SHP77 (cell line): ENCODE measurements around the gene RAB40C.

ENCODE experiments used
- DNase-seq, 2 experiments: peaks; one replicate each; lab custom pipeline; 2025; lab: John Stamatoyannopoulos, UW

The RAB40C gene

DNA sequence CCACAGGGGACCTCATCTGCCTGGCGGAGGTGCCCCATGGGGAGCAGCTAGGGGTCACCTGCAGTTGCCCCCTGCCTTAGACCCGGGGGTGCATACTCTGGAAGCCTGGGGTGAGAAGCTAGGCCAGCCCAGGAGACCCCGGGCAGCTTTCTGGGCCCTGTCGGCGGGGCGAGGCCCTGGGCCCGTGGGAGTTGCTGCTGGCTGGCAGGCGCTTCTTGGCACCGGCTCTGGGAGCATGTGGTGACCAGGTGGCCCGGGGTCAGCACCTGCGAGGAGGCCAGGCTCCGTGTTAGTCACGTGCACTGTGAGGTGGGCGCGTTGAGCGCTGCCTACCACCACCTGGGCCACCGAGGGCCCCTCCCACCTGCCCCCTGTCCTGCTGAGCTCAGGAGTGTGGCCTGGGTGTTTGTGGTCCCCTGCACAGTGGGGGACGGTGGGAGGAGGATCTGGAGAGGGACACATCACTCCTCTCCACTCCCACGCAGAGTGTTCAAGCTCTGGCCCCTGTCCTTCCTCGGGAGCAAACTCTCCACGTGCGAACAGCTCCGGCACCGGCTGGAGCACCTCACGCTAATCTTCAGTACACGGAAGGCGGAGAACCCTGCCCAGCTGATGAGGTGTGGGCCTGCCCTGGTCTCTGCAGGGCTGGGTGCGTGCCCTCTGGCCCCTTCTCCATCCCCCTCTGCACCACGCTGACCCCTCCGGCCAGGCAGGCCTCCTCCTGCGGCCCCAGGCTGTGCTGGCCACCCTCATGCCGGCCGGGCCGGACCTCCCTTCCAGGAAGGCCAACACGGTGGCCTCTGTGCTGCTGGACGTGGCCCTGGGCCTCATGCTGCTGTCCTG lies 14.3 kb upstream of the RAB40C start:
- DNase-seq: no peak

DNA sequence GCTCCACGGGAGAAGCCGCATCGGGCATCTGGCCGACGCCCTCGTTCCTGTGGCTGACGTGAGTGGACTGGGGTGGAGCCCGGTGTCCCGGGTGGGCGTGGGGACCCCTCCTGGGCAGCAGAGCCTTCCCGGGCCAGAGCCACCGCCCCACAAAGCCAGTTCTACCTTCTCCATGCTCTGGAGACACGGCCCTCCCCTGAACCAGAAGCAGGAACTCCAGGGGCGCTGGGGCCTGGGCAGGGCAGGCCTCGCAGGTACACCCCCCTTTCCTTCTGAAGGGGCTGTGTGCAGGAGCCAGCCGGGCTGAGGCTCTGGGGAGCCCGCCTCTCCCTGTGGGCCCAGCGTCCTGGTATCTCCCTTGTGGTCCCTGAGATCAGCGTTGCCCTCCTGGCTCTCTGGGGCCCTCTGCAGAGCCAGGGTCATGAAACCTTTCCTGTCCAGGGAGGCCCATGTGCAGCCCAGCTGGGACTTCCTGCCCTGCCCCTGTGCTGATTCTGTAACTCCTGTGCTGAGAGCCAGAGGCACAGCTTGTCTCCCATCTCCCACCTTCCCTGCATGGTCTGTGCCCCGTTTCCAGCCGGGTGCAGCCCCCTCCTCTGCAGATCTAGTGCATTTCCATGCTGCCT lies 13.6 kb upstream of the RAB40C start:
- no peak for DNase-seq

DNA sequence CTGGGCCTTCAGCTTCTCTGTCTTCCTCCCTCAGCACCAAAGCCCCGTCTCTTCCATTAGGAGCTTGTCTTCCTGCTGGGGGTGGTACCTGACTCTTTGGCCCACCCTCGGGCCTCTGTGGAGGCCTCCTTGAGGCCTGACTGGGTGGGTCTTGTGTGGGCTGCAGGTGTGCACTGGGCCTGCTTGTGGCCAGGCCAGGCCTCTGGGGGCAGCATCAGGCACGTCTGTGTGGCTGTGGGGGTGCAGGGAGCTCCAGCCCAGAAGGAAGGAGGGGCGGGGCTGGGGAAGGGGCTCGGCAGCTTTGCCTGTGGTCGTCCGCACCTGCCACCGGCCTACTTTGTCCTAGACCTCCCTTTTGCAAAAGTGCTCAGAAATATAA lies 13.1 kb upstream of the RAB40C start:
- DNase-seq: no peak

DNA sequence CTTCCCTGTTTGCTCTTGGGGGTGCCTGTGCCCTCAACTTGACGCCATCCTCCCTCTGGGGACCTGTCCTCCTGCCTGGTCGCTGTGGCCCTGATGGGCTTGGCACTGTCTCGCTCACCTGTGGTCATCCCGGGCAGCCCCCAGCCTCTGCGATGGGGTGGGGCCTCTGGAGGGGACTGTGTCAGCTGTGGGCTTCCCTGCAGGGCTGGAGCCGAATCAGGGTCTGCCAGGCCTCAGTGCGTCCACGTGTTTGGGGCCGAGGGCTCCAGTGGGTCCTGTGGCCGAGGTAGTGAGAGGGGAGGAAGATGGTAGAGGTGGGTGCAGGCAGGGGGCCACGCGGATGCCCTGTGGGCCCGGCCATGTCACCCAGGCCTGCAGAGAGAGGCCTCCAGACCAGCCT lies 12.1 kb upstream of the RAB40C start:
- DNase-seq: no peak

DNA sequence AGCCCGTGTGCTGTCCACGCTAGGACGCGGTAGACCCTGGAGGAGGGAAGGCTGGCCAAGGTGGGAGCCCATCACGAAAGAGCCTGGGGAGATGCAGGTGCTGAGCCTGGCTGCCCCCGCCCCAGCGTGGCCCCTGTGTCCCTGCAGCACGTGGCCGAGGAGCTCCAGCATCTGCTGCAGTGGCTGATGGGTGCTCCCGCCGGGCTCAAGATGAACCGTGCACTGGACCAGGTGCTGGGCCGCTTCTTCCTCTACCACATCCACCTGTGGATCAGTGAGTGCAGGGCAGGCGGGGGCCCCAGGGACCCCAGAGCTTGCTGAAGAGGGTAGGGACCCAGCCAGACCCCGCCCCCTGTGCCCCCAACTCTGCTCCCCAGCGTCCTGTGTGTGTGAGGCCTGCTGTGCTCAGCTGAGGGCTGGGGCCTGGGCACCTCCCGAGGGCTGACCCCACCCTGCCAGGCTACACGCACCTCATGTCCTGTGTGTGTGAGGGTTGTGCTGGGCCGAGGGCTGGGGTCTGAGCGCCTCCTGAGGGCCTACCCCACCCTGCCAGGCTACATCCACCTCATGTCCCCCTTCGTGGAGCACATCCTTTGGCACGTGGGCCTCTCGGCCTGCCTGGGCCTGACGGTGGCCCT lies 11.5 kb upstream of the RAB40C start:
- no peak for DNase-seq

DNA sequence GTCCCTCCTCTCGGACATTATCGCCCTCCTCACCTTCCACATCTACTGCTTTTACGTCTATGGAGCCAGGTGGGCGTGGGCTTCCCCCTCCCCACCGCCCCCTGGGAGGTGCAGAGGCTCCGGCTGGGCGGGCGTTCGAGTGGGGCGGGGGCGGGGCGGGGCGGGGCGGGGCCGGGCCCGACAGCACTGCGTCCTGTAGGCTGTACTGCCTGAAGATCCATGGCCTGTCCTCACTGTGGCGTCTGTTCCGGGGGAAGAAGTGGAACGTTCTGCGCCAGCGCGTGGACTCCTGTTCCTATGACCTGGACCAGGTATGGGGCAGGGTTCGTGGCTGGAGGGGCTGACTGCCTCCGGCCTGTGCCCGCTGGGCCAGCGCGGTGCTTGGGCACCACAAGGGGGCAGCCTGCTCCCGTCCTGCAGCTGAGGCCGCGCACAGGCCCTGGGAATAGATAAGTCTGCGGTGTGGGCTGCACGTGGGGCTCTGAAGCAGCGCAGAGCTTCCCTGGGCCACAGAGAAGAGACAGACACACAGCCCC lies 10.9 kb upstream of the RAB40C start:
- peak; percentile 63 to 82 for DNase-seq

DNA sequence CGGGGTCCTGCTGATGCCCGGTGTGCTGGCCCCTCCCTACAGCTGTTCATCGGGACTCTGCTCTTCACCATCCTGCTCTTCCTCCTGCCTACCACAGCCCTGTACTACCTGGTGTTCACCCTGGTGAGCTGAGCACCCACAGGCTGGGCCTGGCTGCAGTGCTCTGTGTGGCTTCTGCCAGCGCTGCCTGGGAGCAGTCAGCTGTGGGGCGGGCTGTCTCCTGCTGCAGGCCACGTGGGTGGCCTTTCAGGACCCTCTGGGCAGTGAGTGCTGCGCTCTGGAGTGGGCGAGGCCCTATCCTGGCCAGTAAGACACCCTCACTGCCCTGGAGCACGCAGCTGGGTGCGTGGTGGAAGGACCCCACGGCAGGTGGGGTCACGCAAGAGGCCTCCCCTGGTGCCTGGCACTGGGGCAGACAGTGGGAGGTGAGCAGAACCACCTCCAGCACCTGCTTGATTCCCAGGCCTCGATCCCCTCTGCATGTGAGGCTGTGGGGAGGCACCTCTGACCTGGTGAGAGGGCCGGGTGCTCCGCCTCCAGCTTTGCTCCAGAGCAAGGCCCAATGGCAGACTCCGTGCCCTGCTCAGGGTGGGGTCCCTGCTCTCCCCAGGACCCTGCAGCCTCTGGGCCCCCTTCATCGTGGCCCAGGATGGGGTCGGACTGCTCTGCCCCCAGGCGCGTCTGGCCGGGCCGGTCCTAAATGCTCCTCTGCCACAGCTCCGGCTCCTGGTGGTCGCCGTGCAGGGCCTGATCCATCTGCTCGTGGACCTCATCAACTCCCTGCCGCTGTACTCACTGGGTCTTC lies 9.5 kb upstream of the RAB40C start:
- no peak for DNase-seq

DNA sequence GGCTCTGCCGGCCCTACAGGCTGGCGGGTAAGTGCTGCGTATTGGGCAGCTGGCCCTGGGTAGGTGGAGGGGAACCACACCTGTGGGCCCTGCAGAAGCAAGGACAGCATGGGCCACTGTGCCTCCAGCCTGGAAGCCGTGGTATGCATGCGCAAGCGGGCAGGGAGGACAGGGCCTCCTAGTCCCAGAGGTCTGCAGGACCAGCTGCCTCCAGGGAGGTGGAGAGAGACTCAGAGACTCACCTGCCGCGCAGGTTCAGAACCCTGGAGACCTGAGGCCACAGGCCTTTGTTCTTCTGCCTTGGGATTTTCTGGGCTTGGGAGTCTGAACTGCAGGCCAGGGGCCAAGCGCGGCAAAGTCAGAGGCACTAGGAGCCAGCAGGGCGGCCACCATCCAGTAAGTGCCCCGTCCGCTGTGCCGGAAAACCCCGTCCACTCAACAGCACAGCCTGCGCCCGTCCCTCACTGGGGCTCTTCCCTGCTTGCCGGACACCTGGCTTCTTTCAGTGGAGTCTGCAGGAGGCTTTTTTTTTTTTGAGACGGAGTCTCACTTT lies 8.8 kb upstream of the RAB40C start:
- no peak for DNase-seq

DNA sequence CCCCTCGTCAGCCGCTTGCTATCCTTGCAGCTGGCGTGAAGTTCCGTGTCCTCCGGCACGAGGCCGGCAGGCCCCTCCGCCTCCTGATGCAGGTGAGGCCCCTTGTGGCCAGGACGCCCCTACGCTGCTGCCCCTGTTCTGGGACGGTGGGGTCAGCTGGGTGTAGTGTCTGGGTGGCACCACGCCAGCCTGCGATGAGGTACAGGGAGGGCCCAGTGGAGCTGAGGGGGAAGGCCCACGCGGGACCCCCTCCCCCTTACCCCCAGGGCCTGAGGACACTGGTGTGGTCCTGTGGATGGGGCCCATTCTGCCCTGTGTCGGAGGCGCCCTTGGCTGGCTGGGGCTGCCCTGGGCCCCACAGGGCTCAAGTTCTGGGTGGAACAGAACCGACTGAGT lies 7.7 kb upstream of the RAB40C start:
- no peak for DNase-seq

DNA sequence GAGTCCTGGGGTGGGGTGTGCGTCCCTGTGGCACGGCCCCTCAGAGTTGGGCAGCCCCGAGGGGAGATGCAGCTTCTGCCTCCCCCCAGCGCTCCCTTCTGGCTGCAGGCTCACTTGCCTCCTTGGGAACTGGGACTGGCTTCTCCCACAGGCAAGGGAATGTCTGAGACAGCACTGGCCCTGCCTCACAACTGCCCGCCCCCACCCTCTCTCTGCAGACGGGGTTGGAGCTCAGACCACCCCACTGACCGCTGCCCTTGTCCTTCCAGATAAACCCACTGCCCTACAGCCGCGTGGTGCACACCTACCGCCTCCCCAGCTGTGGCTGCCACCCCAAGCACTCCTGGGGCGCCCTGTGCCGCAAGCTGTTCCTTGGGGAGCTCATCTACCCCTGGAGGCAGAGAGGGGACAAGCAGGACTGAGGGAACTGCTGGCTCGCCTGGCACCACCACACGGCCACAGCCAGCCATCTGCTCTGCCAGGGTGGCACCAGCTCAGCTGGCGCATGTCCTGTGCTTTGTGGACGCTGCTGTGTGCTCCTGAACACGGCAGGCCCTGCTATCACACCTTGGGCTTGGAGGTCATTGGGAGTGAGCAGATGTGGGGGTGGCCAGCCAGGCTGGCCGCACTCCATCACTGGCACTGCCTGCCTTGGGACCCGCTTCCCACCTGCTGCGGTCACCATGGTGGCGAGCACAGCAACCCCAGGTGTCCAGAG lies 7.1 kb upstream of the RAB40C start:
- no peak for DNase-seq

DNA sequence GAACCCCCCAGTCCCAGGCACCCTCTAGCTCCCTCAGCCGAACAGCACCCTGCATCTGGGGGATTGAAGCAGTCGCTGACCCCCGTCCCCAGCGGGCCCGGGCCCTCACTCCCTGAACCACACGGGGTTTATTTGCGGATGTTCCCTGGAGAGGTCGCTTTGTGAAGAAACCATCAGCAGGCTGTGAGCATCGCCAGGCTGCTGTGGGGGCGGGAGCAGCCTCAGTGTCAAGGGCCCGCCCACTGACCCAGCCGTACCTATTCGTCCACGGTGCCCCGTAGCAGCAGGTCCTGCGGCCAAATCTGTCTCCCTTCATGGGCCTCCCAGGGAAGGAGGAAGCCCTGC lies 6.4 kb upstream of the RAB40C start:
- no peak for DNase-seq

DNA sequence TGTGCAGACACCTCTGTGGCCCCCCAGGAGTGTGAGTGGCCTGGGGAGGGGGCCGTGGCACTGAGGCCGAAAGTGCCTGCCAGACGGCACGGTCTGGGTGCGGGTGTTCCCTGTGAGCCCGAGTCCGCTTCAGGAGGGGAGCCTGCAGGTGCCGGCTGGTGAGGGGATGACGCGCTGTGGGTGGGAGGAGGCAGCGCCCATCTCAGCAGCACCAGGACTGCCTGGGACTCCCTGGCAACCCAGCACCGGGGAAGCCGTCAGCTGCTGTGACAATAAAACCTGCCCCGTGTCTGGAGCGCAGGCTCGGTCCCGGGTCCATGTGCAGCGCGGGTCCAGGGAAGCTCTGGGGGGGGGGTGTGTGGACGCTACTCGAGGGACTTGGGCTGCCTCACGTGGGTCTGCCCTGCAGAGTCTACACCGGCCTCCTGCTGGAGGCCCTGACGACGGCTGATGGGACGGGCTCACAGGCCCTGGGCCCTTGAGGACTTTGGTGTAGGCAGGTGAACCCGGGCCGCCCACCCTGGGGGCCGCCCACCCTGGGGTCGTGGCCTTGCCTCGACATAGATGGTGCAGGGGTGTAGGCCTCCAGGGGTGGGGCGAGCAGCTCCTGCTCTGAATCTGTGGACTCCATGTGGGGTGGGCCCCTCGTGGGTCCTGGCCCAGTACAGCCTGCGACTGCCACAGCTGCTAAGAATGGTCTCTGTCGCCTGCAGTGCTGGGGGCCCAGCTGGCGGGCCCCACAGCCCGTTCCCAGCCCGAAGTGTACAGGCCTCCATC lies 5.9 kb upstream of the RAB40C start:
- DNase-seq: peak in 1 of 2 experiments; percentile 57

DNA sequence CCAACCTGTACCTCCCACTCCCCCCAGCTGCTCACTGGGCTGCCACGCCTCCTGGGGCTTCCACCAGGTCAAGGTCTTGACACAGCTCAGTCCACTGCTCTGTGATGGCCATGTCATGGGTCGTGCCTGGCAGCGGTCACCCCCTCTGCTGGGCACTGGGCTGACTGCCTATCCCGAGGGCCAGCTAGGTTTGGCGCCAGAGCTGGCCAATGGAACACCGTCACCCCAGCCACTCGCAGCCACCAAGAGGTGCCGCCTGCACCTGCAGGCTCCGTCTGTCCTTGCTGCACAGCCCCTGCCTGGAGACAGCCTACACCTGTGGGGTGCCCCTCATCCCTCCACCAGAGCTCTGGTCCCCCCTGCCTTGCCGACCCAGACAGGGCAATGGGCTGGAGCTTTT lies 4.5 kb upstream of the RAB40C start:
- peak in 1 of 2 experiments; percentile 48 for DNase-seq

DNA sequence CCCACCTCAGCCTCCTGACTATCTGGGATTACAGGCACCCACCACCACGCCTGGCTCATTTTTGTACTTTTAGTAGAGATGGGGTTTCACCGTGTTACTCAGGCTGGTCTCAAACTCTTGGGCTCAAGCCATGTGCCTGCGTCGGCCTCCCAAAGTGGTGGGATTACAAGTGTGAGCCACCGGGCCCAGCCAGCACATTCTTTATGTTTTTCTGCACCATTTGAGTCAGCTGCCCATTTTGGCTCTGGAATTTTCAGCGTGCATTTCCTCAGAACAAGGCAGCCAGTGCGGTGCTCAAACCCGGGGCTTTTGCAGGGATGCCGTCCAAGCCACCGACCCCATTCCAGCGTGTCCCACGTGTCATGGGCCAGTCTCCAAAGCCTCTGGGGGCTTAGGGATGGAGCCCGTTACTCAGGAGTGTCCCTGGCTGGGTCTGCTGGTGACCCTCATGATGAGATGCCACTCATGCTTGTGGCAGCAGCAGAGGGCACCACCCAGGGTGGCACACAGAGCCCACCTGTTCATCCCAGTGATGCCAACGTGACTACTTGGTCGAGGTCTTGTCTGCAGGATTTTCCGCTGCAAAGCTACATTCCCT lies 3.7 kb upstream of the RAB40C start:
- no peak for DNase-seq

DNA sequence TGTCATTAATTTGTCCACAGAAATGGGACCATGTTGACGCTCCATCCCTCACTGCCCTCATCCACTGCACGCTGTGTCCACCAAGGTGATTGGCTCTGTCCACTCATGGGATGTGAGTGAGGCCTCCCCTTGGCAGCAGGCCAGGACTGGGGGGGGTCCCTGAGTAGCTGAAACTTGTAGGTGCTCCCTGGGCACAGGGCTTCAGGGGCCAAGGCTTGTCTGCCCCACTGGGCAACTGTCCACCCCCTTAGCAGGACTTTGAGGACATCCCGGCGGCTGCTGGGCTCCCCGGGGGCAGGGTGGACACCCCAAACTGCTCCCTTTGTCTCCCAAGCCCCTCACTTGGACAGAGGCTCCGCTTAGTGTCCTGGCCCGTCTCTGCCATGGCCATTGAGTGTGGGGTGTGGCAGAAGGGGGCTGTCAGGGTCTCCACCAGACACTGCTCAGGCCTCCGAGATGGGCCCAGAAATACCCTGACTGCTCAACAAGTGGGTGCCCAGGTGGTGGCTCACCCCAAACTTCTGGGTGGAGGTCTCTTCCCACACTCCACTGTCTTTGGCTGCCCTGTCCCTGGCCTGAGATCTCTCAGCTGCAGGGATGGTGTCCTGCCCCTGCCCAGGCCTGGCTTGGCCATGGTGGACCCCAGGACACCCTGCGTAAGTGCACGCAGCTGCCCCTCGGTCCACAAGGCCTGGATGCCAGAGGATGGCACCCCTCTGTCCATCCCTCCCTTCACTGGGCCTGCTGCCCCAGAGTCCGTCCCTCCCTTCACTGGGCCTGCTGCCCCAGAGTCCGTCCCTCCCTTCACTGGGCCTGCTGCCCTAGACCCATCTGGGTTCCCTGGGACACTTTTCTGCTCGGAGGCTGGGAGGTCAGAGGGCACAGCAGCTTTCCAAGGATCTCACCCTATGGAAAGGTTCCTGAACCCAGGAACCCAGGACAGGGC lies 2.9 kb upstream of the RAB40C start:
- no peak for DNase-seq

DNA sequence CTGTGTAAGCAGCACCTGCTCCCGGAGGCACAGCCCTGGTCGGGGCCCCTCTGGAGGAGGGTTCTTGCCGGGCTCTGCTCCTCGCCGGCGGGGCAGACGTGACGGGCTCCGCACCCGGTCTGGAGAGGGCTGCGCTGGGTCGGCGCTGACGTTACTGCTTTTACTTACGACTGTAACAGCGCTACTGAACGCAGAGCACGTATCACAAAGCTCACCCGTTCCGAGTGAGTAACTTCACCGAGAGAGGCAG lies 1.3 kb upstream of the RAB40C start:
- no peak for DNase-seq

DNA sequence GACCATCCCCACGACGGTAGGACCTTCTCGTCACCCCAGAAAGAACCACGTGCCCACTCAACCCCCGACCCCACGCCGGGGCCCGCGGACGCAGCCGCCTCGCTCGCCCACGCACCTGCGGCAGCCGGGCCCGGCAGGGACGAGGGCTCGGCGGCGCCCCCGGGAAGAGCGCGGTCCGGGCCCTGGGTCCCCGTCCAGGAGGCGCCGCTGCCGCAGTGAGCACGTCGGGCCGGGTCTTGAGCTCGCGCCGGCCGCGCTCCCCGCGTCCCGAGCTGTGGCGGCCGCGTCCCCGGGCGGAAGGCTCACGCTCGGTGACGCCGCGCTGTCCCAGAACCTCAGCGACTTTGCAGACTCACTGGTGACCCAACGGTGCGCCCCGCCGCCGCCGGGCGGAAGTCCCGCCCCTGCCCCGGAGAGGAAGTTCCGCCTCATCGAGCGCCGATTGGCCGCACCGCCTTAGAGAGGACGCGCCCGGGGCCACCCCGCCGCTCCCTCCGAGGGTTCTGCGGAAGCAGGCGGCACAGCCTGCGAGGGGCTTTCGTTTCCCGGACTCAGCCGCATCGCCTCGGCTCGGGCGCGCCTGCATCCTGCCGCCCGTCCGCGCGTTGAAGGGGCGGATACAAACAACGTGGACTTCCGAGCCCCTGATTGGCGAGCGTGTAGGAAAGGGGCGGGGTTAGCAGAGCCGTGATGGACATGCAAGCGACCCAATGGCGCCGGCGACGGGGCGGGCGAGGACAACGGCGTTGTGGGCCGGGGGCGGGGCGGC lies 793 bp upstream of the RAB40C start:
- peak; percentile 86 to 88 for DNase-seq

DNA sequence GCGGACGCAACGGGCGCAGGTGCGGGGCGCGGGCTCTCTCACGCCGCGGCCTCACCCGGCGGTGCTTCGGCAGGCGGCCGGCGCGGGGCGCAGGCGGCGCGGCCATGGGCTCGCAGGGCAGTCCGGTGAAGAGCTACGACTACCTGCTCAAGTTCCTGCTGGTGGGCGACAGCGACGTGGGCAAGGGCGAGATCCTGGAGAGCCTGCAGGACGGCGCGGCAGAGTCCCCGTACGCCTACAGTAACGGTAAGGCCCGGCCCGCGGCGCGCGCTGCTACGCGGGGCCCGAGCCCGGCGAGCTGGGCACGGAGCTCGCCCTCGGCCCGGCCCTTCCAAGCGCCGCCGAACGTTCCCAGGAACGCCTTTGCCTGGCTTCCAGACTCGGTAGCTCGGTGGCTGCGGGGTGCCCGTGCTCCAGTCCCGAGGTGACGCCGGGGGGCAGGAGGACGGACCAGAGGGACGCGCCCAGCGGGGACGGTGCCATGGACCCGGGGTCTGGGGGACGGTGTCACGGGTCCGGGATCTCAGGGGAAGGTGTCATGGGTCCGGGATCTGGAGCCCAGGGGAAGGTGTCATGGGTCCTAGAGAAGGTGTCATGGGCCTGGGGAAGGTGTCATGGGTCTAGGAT lies 435 bp downstream of the RAB40C start:
- no peak for DNase-seq
